HEK293 (cell line): ENCODE measurements around the gene FIBP.

Experiments used
- BCL11B ChIP-seq: fragments of 450-650 bp; formaldehyde crosslinking; IDR thresholded peaks from 2 replicates; pipeline ENCODE4 v1.5.1; 2016; ENCODE audit warnings: low read depth, missing biosample characterization, missing genetic modification characterization
- EGR2 ChIP-seq: fragments of 450-650 bp; formaldehyde crosslinking; IDR thresholded peaks from 2 replicates; pipeline ENCODE4 v1.5.1; 2016; ENCODE audit warnings: low read depth, missing biosample characterization, missing genetic modification characterization
- GLIS2 ChIP-seq: fragments of 450-650 bp; formaldehyde crosslinking; IDR thresholded peaks from 2 replicates; pipeline ENCODE4 v1.5.1; 2016; ENCODE audit warnings: missing biosample characterization, missing genetic modification characterization
- MZF1 ChIP-seq: fragments of 450-650 bp; formaldehyde crosslinking; IDR thresholded peaks from 2 replicates; pipeline ENCODE4 v1.5.1; 2017; ENCODE audit warnings: missing biosample characterization, missing genetic modification characterization, borderline replicate concordance
- SP2 ChIP-seq: fragments of 450-650 bp; formaldehyde crosslinking; IDR thresholded peaks from 2 replicates; pipeline ENCODE4 v1.5.1; 2016; ENCODE audit warnings: missing biosample characterization, missing genetic modification characterization
- WT1 ChIP-seq: fragments of 450-650 bp; formaldehyde crosslinking; IDR thresholded peaks from 2 replicates; pipeline ENCODE4 v1.5.1; 2016; ENCODE audit warnings: missing biosample characterization, missing genetic modification characterization
- ZBTB20 ChIP-seq: fragments of 450-650 bp; formaldehyde crosslinking; IDR thresholded peaks from 2 replicates; pipeline ENCODE4 v1.5.1; 2016; ENCODE audit warnings: missing biosample characterization, missing genetic modification characterization
- ZIC2 ChIP-seq: fragments of 450-650 bp; formaldehyde crosslinking; IDR thresholded peaks from 2 replicates; pipeline ENCODE4 v1.5.1; 2016; ENCODE audit warnings: missing biosample characterization, missing genetic modification characterization
- ZNF10 ChIP-seq: fragments of 450-650 bp; formaldehyde crosslinking; IDR thresholded peaks from 2 replicates; pipeline ENCODE4 v1.5.1; 2017; ENCODE audit warnings: missing biosample characterization, missing genetic modification characterization
- ZNF121 ChIP-seq: fragments of 450-650 bp; formaldehyde crosslinking; IDR thresholded peaks from 2 replicates; pipeline ENCODE4 v1.5.1; 2016; ENCODE audit warnings: missing biosample characterization, missing genetic modification characterization
- ZNF175 ChIP-seq: fragments of 450-650 bp; formaldehyde crosslinking; IDR thresholded peaks from 2 replicates; pipeline ENCODE4 v1.5.1; 2016; ENCODE audit warnings: missing biosample characterization, missing genetic modification characterization
- ZNF19 ChIP-seq: fragments of 450-650 bp; formaldehyde crosslinking; IDR thresholded peaks from 2 replicates; pipeline ENCODE4; 2016; ENCODE audit warnings: missing biosample characterization, missing genetic modification characterization, low read depth
- ZNF211 ChIP-seq: fragments of 450-650 bp; formaldehyde crosslinking; IDR thresholded peaks from 2 replicates; pipeline ENCODE4 v1.5.1; 2016; ENCODE audit warnings: low read depth, missing biosample characterization, missing genetic modification characterization
- ZNF223 ChIP-seq: fragments of 450-650 bp; formaldehyde crosslinking; IDR thresholded peaks from 2 replicates; pipeline ENCODE4 v1.5.1; 2016; ENCODE audit warnings: missing biosample characterization, missing genetic modification characterization
- ZNF248 ChIP-seq: fragments of 450-650 bp; formaldehyde crosslinking; IDR thresholded peaks from 2 replicates; pipeline ENCODE4 v1.5.1; 2017; ENCODE audit warnings: missing biosample characterization, missing genetic modification characterization
- ZNF341 ChIP-seq: fragments of 450-650 bp; formaldehyde crosslinking; IDR thresholded peaks from 2 replicates; pipeline ENCODE4; 2016; ENCODE audit warnings: low read depth, missing biosample characterization, missing genetic modification characterization
- ZNF394 ChIP-seq: fragments of 450-650 bp; formaldehyde crosslinking; IDR thresholded peaks from 2 replicates; pipeline ENCODE4 v1.5.1; 2016; ENCODE audit warnings: missing biosample characterization, missing genetic modification characterization, mild to moderate bottlenecking, moderate library complexity, borderline replicate concordance
- ZNF416 ChIP-seq: fragments of 450-650 bp; formaldehyde crosslinking; IDR thresholded peaks from 2 replicates; pipeline ENCODE4 v1.5.1; 2016; ENCODE audit warnings: missing biosample characterization, missing genetic modification characterization
- ZNF426 ChIP-seq: fragments of 450-650 bp; formaldehyde crosslinking; IDR thresholded peaks from 2 replicates; pipeline ENCODE4 v1.5.1; 2017; ENCODE audit warnings: missing biosample characterization, missing genetic modification characterization, mild to moderate bottlenecking, inconsistent platforms, moderate library complexity
- ZNF521 ChIP-seq: fragments of 450-650 bp; formaldehyde crosslinking; IDR thresholded peaks from 2 replicates; pipeline ENCODE4 v1.5.1; 2017; ENCODE audit warnings: missing biosample characterization, mild to moderate bottlenecking, missing genetic modification characterization
- ZNF558 ChIP-seq: fragments of 450-650 bp; formaldehyde crosslinking; IDR thresholded peaks from 2 replicates; pipeline ENCODE4 v1.5.1; 2016; ENCODE audit warnings: missing biosample characterization, missing genetic modification characterization
- ZNF560 ChIP-seq: fragments of 450-650 bp; formaldehyde crosslinking; IDR thresholded peaks from 2 replicates; pipeline ENCODE4 v1.5.1; 2017; ENCODE audit warnings: missing biosample characterization, missing genetic modification characterization, borderline replicate concordance
- ZNF585B ChIP-seq: fragments of 450-650 bp; formaldehyde crosslinking; IDR thresholded peaks from 2 replicates; pipeline ENCODE4 v1.5.1; 2016; ENCODE audit warnings: missing biosample characterization, missing genetic modification characterization
- ZNF664 ChIP-seq: fragments of 450-650 bp; formaldehyde crosslinking; IDR thresholded peaks from 2 replicates; pipeline ENCODE4 v1.5.1; 2016; ENCODE audit warnings: missing biosample characterization, missing genetic modification characterization
- ZNF777 ChIP-seq: fragments of 450-650 bp; formaldehyde crosslinking; IDR thresholded peaks from 2 replicates; pipeline ENCODE4 v1.5.1; 2017; ENCODE audit warnings: missing biosample characterization, missing genetic modification characterization, borderline replicate concordance
- TF ChIP-seq, protein P1 (sequence below): fragments of 450-650 bp; formaldehyde crosslinking; IDR thresholded peaks from 2 replicates; pipeline ENCODE4 v1.5.1; 2016; ENCODE audit warnings: missing biosample characterization, missing genetic modification characterization
- TF ChIP-seq, protein P2 (sequence below): fragments of 450-650 bp; formaldehyde crosslinking; IDR thresholded peaks from 2 replicates; pipeline ENCODE4 v1.5.1; 2016; ENCODE audit warnings: missing biosample characterization, missing genetic modification characterization
- TF ChIP-seq, protein P3 (sequence below): fragments of 450-650 bp; formaldehyde crosslinking; IDR thresholded peaks from 2 replicates; pipeline ENCODE4 v1.5.1; 2016; ENCODE audit warnings: missing biosample characterization, missing genetic modification characterization
- TF ChIP-seq, protein P4 (sequence below): fragments of 450-650 bp; formaldehyde crosslinking; IDR thresholded peaks from 2 replicates; pipeline ENCODE4 v1.5.1; 2017; ENCODE audit warnings: missing biosample characterization, mild to moderate bottlenecking, missing genetic modification characterization, moderate library complexity
- TF ChIP-seq, protein P5 (sequence below): fragments of 450-650 bp; formaldehyde crosslinking; IDR thresholded peaks from 2 replicates; pipeline ENCODE4 v1.5.1; 2016; ENCODE audit warnings: missing biosample characterization, missing genetic modification characterization
- TF ChIP-seq, protein P6 (sequence below): fragments of 450-650 bp; formaldehyde crosslinking; IDR thresholded peaks from 2 replicates; pipeline ENCODE4 v1.5.1; 2016; ENCODE audit warnings: missing biosample characterization, missing genetic modification characterization, borderline replicate concordance

The FIBP gene

DNA sequence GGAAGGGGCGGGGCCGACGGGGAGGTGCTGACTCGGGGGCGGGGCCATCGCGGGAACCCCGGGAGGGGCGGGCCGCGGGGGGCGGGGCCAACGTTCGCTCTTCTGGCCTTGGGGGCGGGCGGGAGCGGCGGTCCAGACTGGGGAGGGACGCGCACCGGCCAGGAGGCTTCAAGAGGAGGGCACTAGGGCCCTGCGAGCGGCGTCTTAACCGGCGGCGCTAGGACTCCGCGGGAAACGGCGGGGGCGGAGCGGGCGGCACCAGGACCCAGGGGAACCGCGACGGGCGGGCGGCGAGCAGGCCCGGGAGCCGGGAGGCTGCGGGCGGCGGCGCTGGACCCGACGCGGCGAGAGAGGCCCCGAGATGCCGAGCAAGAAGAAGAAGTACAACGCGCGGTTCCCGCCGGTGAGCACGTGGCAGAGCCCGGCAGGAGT is 30.9 kb upstream of the FIBP start, which contains the start of gene DRAP1 (continued):
- TF ChIP-seq, protein P1, sequence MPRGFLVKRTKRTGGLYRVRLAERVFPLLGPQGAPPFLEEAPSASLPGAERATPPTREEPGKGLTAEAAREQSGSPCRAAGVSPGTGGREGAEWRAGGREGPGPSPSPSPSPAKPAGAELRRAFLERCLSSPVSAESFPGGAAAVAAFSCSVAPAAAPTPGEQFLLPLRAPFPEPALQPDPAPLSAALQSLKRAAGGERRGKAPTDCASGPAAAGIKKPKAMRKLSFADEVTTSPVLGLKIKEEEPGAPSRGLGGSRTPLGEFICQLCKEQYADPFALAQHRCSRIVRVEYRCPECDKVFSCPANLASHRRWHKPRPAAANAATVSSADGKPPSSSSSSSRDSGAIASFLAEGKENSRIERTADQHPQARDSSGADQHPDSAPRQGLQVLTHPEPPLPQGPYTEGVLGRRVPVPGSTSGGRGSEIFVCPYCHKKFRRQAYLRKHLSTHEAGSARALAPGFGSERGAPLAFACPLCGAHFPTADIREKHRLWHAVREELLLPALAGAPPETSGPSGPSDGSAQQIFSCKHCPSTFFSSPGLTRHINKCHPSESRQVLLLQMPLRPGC (tag by site-specific recombination), result no peak
- no peak for TF ChIP-seq MZF1
- TF ChIP-seq, protein P2, sequence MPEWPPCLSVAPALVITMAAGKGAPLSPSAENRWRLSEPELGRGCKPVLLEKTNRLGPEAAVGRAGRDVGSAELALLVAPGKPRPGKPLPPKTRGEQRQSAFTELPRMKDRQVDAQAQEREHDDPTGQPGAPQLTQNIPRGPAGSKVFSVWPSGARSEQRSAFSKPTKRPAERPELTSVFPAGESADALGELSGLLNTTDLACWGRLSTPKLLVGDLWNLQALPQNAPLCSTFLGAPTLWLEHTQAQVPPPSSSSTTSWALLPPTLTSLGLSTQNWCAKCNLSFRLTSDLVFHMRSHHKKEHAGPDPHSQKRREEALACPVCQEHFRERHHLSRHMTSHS, result 0 out of 2 replicates have a peak, but pooled peaks have one; percentile 35
- 0 out of 2 replicates have a peak, but pooled peaks have one; percentile 44 for TF ChIP-seq BCL11B
- no peak for TF ChIP-seq ZNF558 (tag by site-specific recombination)
- no peak for TF ChIP-seq ZNF341 (tag by site-specific recombination)
- TF ChIP-seq GLIS2 (tag by site-specific recombination), result peak; percentile 55
- TF ChIP-seq, protein P3, sequence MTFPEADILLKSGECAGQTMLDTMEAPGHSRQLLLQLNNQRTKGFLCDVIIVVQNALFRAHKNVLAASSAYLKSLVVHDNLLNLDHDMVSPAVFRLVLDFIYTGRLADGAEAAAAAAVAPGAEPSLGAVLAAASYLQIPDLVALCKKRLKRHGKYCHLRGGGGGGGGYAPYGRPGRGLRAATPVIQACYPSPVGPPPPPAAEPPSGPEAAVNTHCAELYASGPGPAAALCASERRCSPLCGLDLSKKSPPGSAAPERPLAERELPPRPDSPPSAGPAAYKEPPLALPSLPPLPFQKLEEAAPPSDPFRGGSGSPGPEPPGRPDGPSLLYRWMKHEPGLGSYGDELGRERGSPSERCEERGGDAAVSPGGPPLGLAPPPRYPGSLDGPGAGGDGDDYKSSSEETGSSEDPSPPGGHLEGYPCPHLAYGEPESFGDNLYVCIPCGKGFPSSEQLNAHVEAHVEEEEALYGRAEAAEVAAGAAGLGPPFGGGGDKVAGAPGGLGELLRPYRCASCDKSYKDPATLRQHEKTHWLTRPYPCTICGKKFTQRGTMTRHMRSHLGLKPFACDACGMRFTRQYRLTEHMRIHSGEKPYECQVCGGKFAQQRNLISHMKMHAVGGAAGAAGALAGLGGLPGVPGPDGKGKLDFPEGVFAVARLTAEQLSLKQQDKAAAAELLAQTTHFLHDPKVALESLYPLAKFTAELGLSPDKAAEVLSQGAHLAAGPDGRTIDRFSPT, result no peak
- peak; percentile 50; the same call in 1 of the 2 replicates for TF ChIP-seq EGR2 (tag by site-specific recombination)
- TF ChIP-seq ZNF248 (tag by site-specific recombination), result no peak
- no peak; the same call in 1 of the 2 replicates for TF ChIP-seq ZNF585B (tag by site-specific recombination)
- TF ChIP-seq, protein P4, sequence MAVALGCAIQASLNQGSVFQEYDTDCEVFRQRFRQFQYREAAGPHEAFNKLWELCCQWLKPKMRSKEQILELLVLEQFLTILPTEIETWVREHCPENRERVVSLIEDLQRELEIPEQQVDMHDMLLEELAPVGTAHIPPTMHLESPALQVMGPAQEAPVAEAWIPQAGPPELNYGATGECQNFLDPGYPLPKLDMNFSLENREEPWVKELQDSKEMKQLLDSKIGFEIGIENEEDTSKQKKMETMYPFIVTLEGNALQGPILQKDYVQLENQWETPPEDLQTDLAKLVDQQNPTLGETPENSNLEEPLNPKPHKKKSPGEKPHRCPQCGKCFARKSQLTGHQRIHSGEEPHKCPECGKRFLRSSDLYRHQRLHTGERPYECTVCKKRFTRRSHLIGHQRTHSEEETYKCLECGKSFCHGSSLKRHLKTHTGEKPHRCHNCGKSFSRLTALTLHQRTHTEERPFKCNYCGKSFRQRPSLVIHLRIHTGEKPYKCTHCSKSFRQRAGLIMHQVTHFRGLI (tag by site-specific recombination), result no peak
- TF ChIP-seq ZNF664 (tag by site-specific recombination), result no peak
- no peak for TF ChIP-seq ZNF416 (tag by site-specific recombination)
- peak; percentile 50 for TF ChIP-seq SP2 (tag by site-specific recombination)
- peak; percentile 11; the same call in 1 of the 2 replicates for TF ChIP-seq ZIC2
- no peak for TF ChIP-seq ZNF521 (tag by site-specific recombination)
- TF ChIP-seq ZNF394 (tag by site-specific recombination), result no peak
- TF ChIP-seq ZNF426, result no peak
- TF ChIP-seq ZBTB20, result no peak
- TF ChIP-seq ZNF10 (tag by site-specific recombination), result no peak
- no peak for TF ChIP-seq ZNF121 (tag by site-specific recombination)
- TF ChIP-seq ZNF560 (tag by site-specific recombination), result no peak
- TF ChIP-seq ZNF223, result no peak
- TF ChIP-seq ZNF211 (tag by site-specific recombination), result no peak
- TF ChIP-seq WT1 (tag by site-specific recombination), result no peak
- no peak for TF ChIP-seq ZNF777 (tag by site-specific recombination)
- TF ChIP-seq, protein P5, sequence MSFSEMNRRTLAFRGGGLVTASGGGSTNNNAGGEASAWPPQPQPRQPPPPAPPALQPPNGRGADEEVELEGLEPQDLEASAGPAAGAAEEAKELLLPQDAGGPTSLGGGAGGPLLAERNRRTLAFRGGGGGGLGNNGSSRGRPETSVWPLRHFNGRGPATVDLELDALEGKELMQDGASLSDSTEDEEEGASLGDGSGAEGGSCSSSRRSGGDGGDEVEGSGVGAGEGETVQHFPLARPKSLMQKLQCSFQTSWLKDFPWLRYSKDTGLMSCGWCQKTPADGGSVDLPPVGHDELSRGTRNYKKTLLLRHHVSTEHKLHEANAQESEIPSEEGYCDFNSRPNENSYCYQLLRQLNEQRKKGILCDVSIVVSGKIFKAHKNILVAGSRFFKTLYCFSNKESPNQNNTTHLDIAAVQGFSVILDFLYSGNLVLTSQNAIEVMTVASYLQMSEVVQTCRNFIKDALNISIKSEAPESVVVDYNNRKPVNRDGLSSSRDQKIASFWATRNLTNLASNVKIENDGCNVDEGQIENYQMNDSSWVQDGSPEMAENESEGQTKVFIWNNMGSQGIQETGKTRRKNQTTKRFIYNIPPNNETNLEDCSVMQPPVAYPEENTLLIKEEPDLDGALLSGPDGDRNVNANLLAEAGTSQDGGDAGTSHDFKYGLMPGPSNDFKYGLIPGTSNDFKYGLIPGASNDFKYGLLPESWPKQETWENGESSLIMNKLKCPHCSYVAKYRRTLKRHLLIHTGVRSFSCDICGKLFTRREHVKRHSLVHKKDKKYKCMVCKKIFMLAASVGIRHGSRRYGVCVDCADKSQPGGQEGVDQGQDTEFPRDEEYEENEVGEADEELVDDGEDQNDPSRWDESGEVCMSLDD (tag by site-specific recombination), result no peak
- TF ChIP-seq ZNF175 (tag by site-specific recombination), result no peak
- no peak for TF ChIP-seq ZNF19 (tag by site-specific recombination)
- TF ChIP-seq, protein P6, sequence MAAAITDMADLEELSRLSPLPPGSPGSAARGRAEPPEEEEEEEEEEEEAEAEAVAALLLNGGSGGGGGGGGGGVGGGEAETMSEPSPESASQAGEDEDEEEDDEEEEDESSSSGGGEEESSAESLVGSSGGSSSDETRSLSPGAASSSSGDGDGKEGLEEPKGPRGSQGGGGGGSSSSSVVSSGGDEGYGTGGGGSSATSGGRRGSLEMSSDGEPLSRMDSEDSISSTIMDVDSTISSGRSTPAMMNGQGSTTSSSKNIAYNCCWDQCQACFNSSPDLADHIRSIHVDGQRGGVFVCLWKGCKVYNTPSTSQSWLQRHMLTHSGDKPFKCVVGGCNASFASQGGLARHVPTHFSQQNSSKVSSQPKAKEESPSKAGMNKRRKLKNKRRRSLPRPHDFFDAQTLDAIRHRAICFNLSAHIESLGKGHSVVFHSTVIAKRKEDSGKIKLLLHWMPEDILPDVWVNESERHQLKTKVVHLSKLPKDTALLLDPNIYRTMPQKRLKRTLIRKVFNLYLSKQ (tag by site-specific recombination), result no peak
